ENCODE results near the gene NOS1AP.

DNA sequence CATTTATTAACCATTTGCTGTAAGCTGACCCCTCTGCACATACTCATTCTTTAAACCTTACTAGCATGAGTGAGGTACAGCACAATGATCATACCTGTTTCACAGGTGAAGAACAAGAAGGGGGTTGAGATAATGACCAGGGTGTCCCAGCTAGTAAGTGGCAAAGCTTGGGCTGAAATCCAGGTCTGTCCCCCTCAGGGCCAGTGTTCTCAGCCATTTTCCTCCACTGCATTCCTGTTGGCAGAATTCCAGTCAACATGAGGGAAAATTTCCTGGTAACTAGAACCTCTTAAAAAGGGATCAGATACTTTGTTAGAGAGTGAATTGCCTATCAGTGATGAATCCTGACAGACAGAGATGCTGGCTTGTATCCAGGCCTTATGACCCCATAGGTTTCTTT lies 259.0 kb downstream of the NOS1AP start:
- TF ChIP-seq CREB1 (CRISPR knock-in tag; IDR thresholded peaks at IDR 0.05; ENCODE audit: low read depth) (no peak), CTCF (conservative IDR thresholded peaks at IDR 0.05; ENCODE audit: low read depth in 2 of 2) (no peak), EZH2phosphoT487 (IDR thresholded peaks at IDR 0.05; ENCODE audit: unreplicated experiment) (no peak), ZNF331 (CRISPR knock-in tag; IDR thresholded peaks at IDR 0.05; ENCODE audit: low read depth) (no peak), NANOG (IDR thresholded peaks at IDR 0.05; ENCODE audit: borderline replicate concordance) (no peak), POLR2AphosphoS5 (IDR thresholded peaks at IDR 0.05; ENCODE audit: low read depth) (no peak), EZH2 (IDR thresholded peaks at IDR 0.05; ENCODE audit: low read depth, unreplicated experiment) (no peak), STAT1 (IDR thresholded peaks at IDR 0.05; ENCODE audit: unreplicated experiment) (no peak), ZNF462 (CRISPR knock-in tag; IDR thresholded peaks at IDR 0.05) (no peak)
- TF ChIP-seq, protein P1, sequence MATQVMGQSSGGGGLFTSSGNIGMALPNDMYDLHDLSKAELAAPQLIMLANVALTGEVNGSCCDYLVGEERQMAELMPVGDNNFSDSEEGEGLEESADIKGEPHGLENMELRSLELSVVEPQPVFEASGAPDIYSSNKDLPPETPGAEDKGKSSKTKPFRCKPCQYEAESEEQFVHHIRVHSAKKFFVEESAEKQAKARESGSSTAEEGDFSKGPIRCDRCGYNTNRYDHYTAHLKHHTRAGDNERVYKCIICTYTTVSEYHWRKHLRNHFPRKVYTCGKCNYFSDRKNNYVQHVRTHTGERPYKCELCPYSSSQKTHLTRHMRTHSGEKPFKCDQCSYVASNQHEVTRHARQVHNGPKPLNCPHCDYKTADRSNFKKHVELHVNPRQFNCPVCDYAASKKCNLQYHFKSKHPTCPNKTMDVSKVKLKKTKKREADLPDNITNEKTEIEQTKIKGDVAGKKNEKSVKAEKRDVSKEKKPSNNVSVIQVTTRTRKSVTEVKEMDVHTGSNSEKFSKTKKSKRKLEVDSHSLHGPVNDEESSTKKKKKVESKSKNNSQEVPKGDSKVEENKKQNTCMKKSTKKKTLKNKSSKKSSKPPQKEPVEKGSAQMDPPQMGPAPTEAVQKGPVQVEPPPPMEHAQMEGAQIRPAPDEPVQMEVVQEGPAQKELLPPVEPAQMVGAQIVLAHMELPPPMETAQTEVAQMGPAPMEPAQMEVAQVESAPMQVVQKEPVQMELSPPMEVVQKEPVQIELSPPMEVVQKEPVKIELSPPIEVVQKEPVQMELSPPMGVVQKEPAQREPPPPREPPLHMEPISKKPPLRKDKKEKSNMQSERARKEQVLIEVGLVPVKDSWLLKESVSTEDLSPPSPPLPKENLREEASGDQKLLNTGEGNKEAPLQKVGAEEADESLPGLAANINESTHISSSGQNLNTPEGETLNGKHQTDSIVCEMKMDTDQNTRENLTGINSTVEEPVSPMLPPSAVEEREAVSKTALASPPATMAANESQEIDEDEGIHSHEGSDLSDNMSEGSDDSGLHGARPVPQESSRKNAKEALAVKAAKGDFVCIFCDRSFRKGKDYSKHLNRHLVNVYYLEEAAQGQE (IDR thresholded peaks at IDR 0.05; ENCODE audit: unreplicated experiment): no peak
